ENCODE data around the gene PACRG. TPM values are rescaled to one million over a fixed set of nuclear protein-coding genes. Genes with fewer than 3 reads are reported as not detected.

The PACRG gene
- total RNA-seq, 1 experiment from 2014 or later, result 0.44 TPM

- TF ChIP-seq ZNF232 (CRISPR knock-in tag; IDR thresholded peaks at IDR 0.05) (no peak), ATF2 (CRISPR knock-in tag; IDR thresholded peaks at IDR 0.05; ENCODE audit: borderline replicate concordance, low read depth) (no peak)
Measured at GRCh38 chr6:163053667-163054344, 326.0 kb downstream of the PACRG start (continued).

GRCh38 chr6:163054641-163055040, 326.9 kb downstream of the PACRG start:
- POLR2A ChIA-PET, result no interaction called here
- TF ChIP-seq OVOL2 (CRISPR knock-in tag; IDR thresholded peaks at IDR 0.05; ENCODE audit: borderline replicate concordance) (no peak), KAT7 (CRISPR knock-in tag; IDR thresholded peaks at IDR 0.05; ENCODE audit: borderline replicate concordance) (no peak), ZBTB21 (CRISPR knock-in tag; IDR thresholded peaks at IDR 0.05; ENCODE audit: borderline replicate concordance) (no peak), SMAD4 (CRISPR knock-in tag; IDR thresholded peaks at IDR 0.05) (no peak), SMAD3 (CRISPR knock-in tag; IDR thresholded peaks at IDR 0.05; ENCODE audit: borderline replicate concordance) (no peak), CREM (CRISPR knock-in tag; IDR thresholded peaks at IDR 0.05) (no peak), ETV6 (CRISPR knock-in tag; IDR thresholded peaks at IDR 0.05) (no peak), ZNF512 (CRISPR knock-in tag; IDR thresholded peaks at IDR 0.05; ENCODE audit: borderline replicate concordance) (no peak), RORB (CRISPR knock-in tag; IDR thresholded peaks at IDR 0.05) (no peak), PRRX2 (CRISPR knock-in tag; IDR thresholded peaks at IDR 0.05) (no peak), ZMAT4 (CRISPR knock-in tag; IDR thresholded peaks at IDR 0.05) (no peak), ZNF263 (CRISPR knock-in tag; IDR thresholded peaks at IDR 0.05; ENCODE audit: low read depth) (no peak), HMGA2 (CRISPR knock-in tag; IDR thresholded peaks at IDR 0.05) (no peak; the same call in 1 of the 2 replicates), ZNF219 (CRISPR knock-in tag; IDR thresholded peaks at IDR 0.05; ENCODE audit: borderline replicate concordance) (no peak), ELF4 (CRISPR knock-in tag; IDR thresholded peaks at IDR 0.05; ENCODE audit: low read depth) (no peak), ATF2 (CRISPR knock-in tag; IDR thresholded peaks at IDR 0.05; ENCODE audit: borderline replicate concordance, low read depth) (no peak), RELA (CRISPR knock-in tag; IDR thresholded peaks at IDR 0.05; ENCODE audit: borderline replicate concordance) (no peak), AR (CRISPR knock-in tag; IDR thresholded peaks at IDR 0.05) (no peak)
- Mint-ChIP-seq H3K4me1 (peaks cover 6% of the 10 kb centered on the region; the same call in 1 of the 2 replicates), H3K36me3 (peaks cover 6% of the 10 kb centered on the region), H3K4me3 (no peak overlapping the region), H3K27ac (no peak overlapping the region), H3K9me3 (peaks cover 23% of the 10 kb centered on the region), H3K27me3 (ENCODE audit: low read depth) (no peaks in the 10 kb centered on the region)
- DNase-seq (ENCODE audit: low spot score) (no peak), ATAC-seq (peak; percentile 48)
- CTCF ChIA-PET, result no interaction called here
